ENCODE results near the gene DLGAP1. TPM values are rescaled to one million over a fixed set of nuclear protein-coding genes. Genes with fewer than 3 reads are reported as not detected.

The DLGAP1 gene
- total RNA-seq, 1 experiment from 2014 or later: 0.14 TPM

GRCh38 chr18:3875961-3876360 lies 579.1 kb downstream of the DLGAP1 start:
- in situ Hi-C loops (cut with HindIII; ENCODE audit: low pct_unique_long_range_greater_than_20kb, low sequenced_read_pairs): no loop called here

GRCh38 chr18:3875376-3875775 lies 579.7 kb downstream of the DLGAP1 start:
- in situ Hi-C loops (cut with HindIII; ENCODE audit: low pct_unique_long_range_greater_than_20kb, low sequenced_read_pairs): no loop called here
- DNase-seq (ENCODE audit: low read depth): no peak

More at GRCh38 chr18:3875961-3876360, 579.1 kb downstream of the DLGAP1 start:
- no peak for DNase-seq (ENCODE audit: low read depth)

GRCh38 chr18:3874581-3874980 lies 580.5 kb downstream of the DLGAP1 start:
- in situ Hi-C loops (cut with HindIII; ENCODE audit: low pct_unique_long_range_greater_than_20kb, low sequenced_read_pairs): no loop called here
- DNase-seq (ENCODE audit: low read depth): no peak

GRCh38 chr18:3874125-3874524 lies 581.0 kb downstream of the DLGAP1 start:
- in situ Hi-C loops (cut with HindIII; ENCODE audit: low pct_unique_long_range_greater_than_20kb, low sequenced_read_pairs): no loop called here
- DNase-seq (ENCODE audit: low read depth): no peak

- in situ Hi-C loops (cut with HindIII; ENCODE audit: low pct_unique_long_range_greater_than_20kb, low sequenced_read_pairs): no loop called here
- DNase-seq (ENCODE audit: low read depth): no peak
Measured at GRCh38 chr18:3873698-3874097, 581.4 kb downstream of the DLGAP1 start.

GRCh38 chr18:3873211-3873610 lies 581.9 kb downstream of the DLGAP1 start:
- in situ Hi-C loops (cut with HindIII; ENCODE audit: low pct_unique_long_range_greater_than_20kb, low sequenced_read_pairs): no loop called here
- DNase-seq (ENCODE audit: low read depth): no peak

- in situ Hi-C loops (cut with HindIII; ENCODE audit: low pct_unique_long_range_greater_than_20kb, low sequenced_read_pairs): no loop called here
- no peak for DNase-seq (ENCODE audit: low read depth)
Measured at GRCh38 chr18:3872641-3873040, 582.5 kb downstream of the DLGAP1 start.

- in situ Hi-C loops (cut with HindIII; ENCODE audit: low pct_unique_long_range_greater_than_20kb, low sequenced_read_pairs): no loop called here
- DNase-seq (ENCODE audit: low read depth): no peak
Measured at GRCh38 chr18:3871687-3872086, 583.4 kb downstream of the DLGAP1 start.

GRCh38 chr18:3870914-3871313 lies 584.2 kb downstream of the DLGAP1 start:
- in situ Hi-C loops (cut with HindIII; ENCODE audit: low pct_unique_long_range_greater_than_20kb, low sequenced_read_pairs): no loop called here
- DNase-seq (ENCODE audit: low read depth): no peak

GRCh38 chr18:3869848-3870247 lies 585.3 kb downstream of the DLGAP1 start:
- in situ Hi-C loops (cut with HindIII; ENCODE audit: low pct_unique_long_range_greater_than_20kb, low sequenced_read_pairs): no loop called here

GRCh38 chr18:3867864-3868311 lies 587.2 kb downstream of the DLGAP1 start:
- in situ Hi-C loops (cut with HindIII; ENCODE audit: low pct_unique_long_range_greater_than_20kb, low sequenced_read_pairs): no loop called here

More at GRCh38 chr18:3869848-3870247, 585.3 kb downstream of the DLGAP1 start:
- DNase-seq (ENCODE audit: low read depth): peak; percentile 44

GRCh38 chr18:3867236-3867635 lies 587.9 kb downstream of the DLGAP1 start:
- in situ Hi-C loops (cut with HindIII; ENCODE audit: low pct_unique_long_range_greater_than_20kb, low sequenced_read_pairs): no loop called here
- no peak for DNase-seq (ENCODE audit: low read depth)

More at GRCh38 chr18:3867864-3868311, 587.2 kb downstream of the DLGAP1 start:
- no peak for DNase-seq (ENCODE audit: low read depth)

GRCh38 chr18:3864669-3865298 lies 590.3 kb downstream of the DLGAP1 start:
- in situ Hi-C loops (cut with HindIII; ENCODE audit: low pct_unique_long_range_greater_than_20kb, low sequenced_read_pairs): no loop called here
- no peak for DNase-seq (ENCODE audit: low read depth)

- DNase-seq (ENCODE audit: low read depth): no peak
- in situ Hi-C loops (cut with HindIII; ENCODE audit: low pct_unique_long_range_greater_than_20kb, low sequenced_read_pairs): no loop called here
Measured at GRCh38 chr18:3863593-3863992, 591.5 kb downstream of the DLGAP1 start.

- in situ Hi-C loops (cut with HindIII; ENCODE audit: low pct_unique_long_range_greater_than_20kb, low sequenced_read_pairs): no loop called here
Measured at GRCh38 chr18:3863006-3863405, 592.1 kb downstream of the DLGAP1 start.

GRCh38 chr18:3861495-3861894 lies 593.6 kb downstream of the DLGAP1 start:
- DNase-seq (ENCODE audit: low read depth): no peak
- in situ Hi-C loops (cut with HindIII; ENCODE audit: low pct_unique_long_range_greater_than_20kb, low sequenced_read_pairs): no loop called here

More at GRCh38 chr18:3863006-3863405, 592.1 kb downstream of the DLGAP1 start:
- DNase-seq (ENCODE audit: low read depth): no peak

GRCh38 chr18:3857544-3857943 lies 597.6 kb downstream of the DLGAP1 start:
- in situ Hi-C loops (cut with HindIII; ENCODE audit: low pct_unique_long_range_greater_than_20kb, low sequenced_read_pairs): no loop called here
- DNase-seq (ENCODE audit: low read depth): no peak

GRCh38 chr18:3855966-3856365 lies 599.1 kb downstream of the DLGAP1 start:
- in situ Hi-C loops (cut with HindIII; ENCODE audit: low pct_unique_long_range_greater_than_20kb, low sequenced_read_pairs): no loop called here
- DNase-seq (ENCODE audit: low read depth): peak; percentile 68

GRCh38 chr18:3852321-3852720 lies 602.8 kb downstream of the DLGAP1 start:
- no peak for DNase-seq (ENCODE audit: low read depth)
- in situ Hi-C loops (cut with HindIII; ENCODE audit: low pct_unique_long_range_greater_than_20kb, low sequenced_read_pairs): no loop called here

- in situ Hi-C loops (cut with HindIII; ENCODE audit: low pct_unique_long_range_greater_than_20kb, low sequenced_read_pairs): no loop called here
- no peak for DNase-seq (ENCODE audit: low read depth)
Measured at GRCh38 chr18:3851159-3851558, 603.9 kb downstream of the DLGAP1 start.
